A673 (cell line): Measurements from ENCODE around the gene DOCK10. TPM values are rescaled to one million over a fixed set of nuclear protein-coding genes. Genes with fewer than 3 reads are reported as not detected.

ENCODE experiments used
- BruUV-seq: library from RNA; stranded (reverse); fragments of 400-500 nt; replicated peaks from 2 replicates; lab custom pipeline; 2021; lab: Mats Ljungman, UMichigan
- CTCF ChIA-PET: fragments of 300-600 bp; sonication (Branson Sonifier 250); formaldehyde crosslinking; loops from one replicate; lab custom pipeline; 2022; ENCODE audit warnings: antibody characterized with exemption; lab: Charles Lee
- POLR2A ChIA-PET: fragments of 300-600 bp; sonication (Branson Sonifier 250); formaldehyde crosslinking; loops from one replicate; lab custom pipeline; 2022; ENCODE audit warnings: antibody characterized with exemption; ENCODE audit not compliant: low non-redundant PET; lab: Charles Lee
- DNase-seq: peaks from one replicate; pipeline ENCODE4 v3.0.0-alpha.2; 2015; ENCODE audit warnings: low spot score
- H3K27ac ChIP-seq: fragments of 200-600 bp; sonication (generic); 2 replicates; pipeline ENCODE4 v1.5.1; 2016; ENCODE audit warnings: mixed run types, low read depth, mild to moderate bottlenecking, mixed read lengths, antibody characterized with exemption, low read length; ENCODE audit not compliant: poor library complexity, severe bottlenecking
- H3K27me3 ChIP-seq: fragments of 200-600 bp; sonication (generic); replicated peaks from 2 replicates; pipeline ENCODE4 v1.6.1; 2017; ENCODE audit warnings: mixed run types, low read depth, mild to moderate bottlenecking, mixed read lengths, antibody characterized with exemption, low read length; ENCODE audit not compliant: insufficient read depth, poor library complexity
- H3K36me3 ChIP-seq: fragments of 200-600 bp; sonication (generic); 2 replicates; pipeline ENCODE4 v1.6.1; 2016; ENCODE audit warnings: mixed run types, mild to moderate bottlenecking, mixed read lengths, antibody characterized with exemption, low read length; ENCODE audit not compliant: insufficient read depth, poor library complexity, severe bottlenecking
- H3K4me1 ChIP-seq: fragments of 200-600 bp; sonication (generic); 2 replicates; pipeline ENCODE4 v1.6.1; 2017; ENCODE audit warnings: mixed run types, mild to moderate bottlenecking, mixed read lengths, antibody characterized with exemption, low read length; ENCODE audit not compliant: insufficient read depth, poor library complexity, severe bottlenecking
- H3K4me3 ChIP-seq: fragments of 200-600 bp; sonication (generic); 2 replicates; pipeline ENCODE4 v1.5.1; 2016; ENCODE audit warnings: low read depth, mixed run types, mild to moderate bottlenecking, mixed read lengths, low read length; ENCODE audit not compliant: poor library complexity, severe bottlenecking
- H3K9me3 ChIP-seq: fragments of 200-600 bp; sonication (generic); 2 replicates; pipeline ENCODE4 v1.6.1; 2016; ENCODE audit warnings: mixed run types, low read depth, mild to moderate bottlenecking, mixed read lengths, antibody characterized with exemption, low read length; ENCODE audit not compliant: poor library complexity, severe bottlenecking
- CTCF ChIP-seq: fragments of 300-800, 200-600 bp; sonication (generic); conservative IDR thresholded peaks from 2 replicates; pipeline ENCODE4 v1.5.1; 2017; ENCODE audit warnings: low read depth, mild to moderate bottlenecking, antibody characterized with exemption, low read length, moderate library complexity, mixed read lengths
- EZH2 ChIP-seq: fragments of 200-600 bp; sonication (generic); IDR thresholded peaks from 2 replicates; pipeline ENCODE4 v1.6.1; 2017; ENCODE audit warnings: borderline replicate concordance, low read depth, mild to moderate bottlenecking, mixed read lengths, antibody characterized with exemption, low read length; ENCODE audit not compliant: poor library complexity, severe bottlenecking
- intact Hi-C: fragments of 100-400 bp; cut with micrococcal nuclease; formaldehyde crosslinking; loops from one replicate; pipeline ENCODE4 v1.10.0; 2022; ENCODE audit not compliant: unreplicated experiment
- total RNA-seq: library from RNA; stranded (reverse); gene quantifications from 2 replicates; pipeline ENCODE4 v1.2.3, GENCODE V29; 2021

DOCK10 gene
- total RNA-seq, 1 experiment from 2014 or later, result 5.1 TPM

GRCh38 chr2:224973112-224974016 is 68.9 kb downstream of the DOCK10 start:
- Histone ChIP-seq H3K36me3 (no peaks in the 10 kb centered on the region), H3K27me3 (no peaks in the 10 kb centered on the region), H3K9me3 (no peaks in the 10 kb centered on the region), H3K27ac (no peak overlapping the region), H3K4me1 (no peaks in the 10 kb centered on the region), H3K4me3 (no peak overlapping the region)
- no peak for DNase-seq
- BruUV-seq, result no TSS peak
- TF ChIP-seq EZH2, result no peak
- no peak for TF ChIP-seq CTCF
- CTCF ChIA-PET, result no interaction called here
- intact Hi-C loops, result no loop called here
- POLR2A ChIA-PET, result no interaction called here

- H3K4me3 ChIP-seq, result no peak overlapping the region
- no peak for DNase-seq
- no peak overlapping the region for H3K27ac ChIP-seq
- no peaks in the 10 kb centered on the region for H3K27me3 ChIP-seq
- ChIA-PET POLR2A (no interaction called here), CTCF (no interaction called here)
- H3K9me3 ChIP-seq, result no peaks in the 10 kb centered on the region
- peaks cover under 1% of the 10 kb centered on the region for H3K4me1 ChIP-seq
- H3K36me3 ChIP-seq, result no peaks in the 10 kb centered on the region
- TF ChIP-seq CTCF, result no peak
- TF ChIP-seq EZH2, result no peak
- intact Hi-C loops, result no loop called here
- BruUV-seq, result no TSS peak
Measured at GRCh38 chr2:224971214-224971613, 71.1 kb downstream of the DOCK10 start.

GRCh38 chr2:224970311-224970710 is 72.0 kb downstream of the DOCK10 start:
- no TSS peak for BruUV-seq
- Histone ChIP-seq H3K4me1 (peaks cover 5% of the 10 kb centered on the region), H3K36me3 (no peaks in the 10 kb centered on the region), H3K27ac (no peak overlapping the region), H3K9me3 (no peaks in the 10 kb centered on the region), H3K4me3 (no peak overlapping the region), H3K27me3 (no peaks in the 10 kb centered on the region)
- intact Hi-C loops, result no loop called here
- TF ChIP-seq CTCF, result no peak
- TF ChIP-seq EZH2, result no peak
- ChIA-PET CTCF (no interaction called here), POLR2A (no interaction called here)
- no peak for DNase-seq
